ENCODE measurements around the gene GARNL3. TPM values are rescaled to one million over a fixed set of nuclear protein-coding genes. Genes with fewer than 3 reads are reported as not detected.

GARNL3 gene
- total RNA-seq, 1 experiment from 2014 or later: 11.8 TPM

DNA sequence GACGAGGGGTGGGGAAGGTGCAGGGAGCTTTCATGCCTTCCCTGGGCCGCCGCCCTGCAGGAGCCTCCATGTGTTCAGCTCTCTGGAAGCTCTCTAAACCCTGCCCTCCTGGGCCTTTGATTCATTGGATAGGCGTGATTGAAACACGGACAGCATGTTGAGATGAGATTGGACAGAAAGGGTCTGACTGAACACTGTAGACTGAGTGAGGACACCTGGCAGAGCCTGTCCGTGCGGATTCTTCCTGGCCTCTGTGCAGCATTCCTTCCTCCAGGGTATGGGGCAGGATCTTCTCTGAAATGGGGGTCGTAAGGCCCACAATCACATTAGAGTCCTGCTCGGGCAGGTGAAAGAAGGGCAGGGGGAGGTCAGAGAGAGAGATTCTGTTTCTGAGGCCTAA, 173.8 kb downstream of the GARNL3 start:
- peaks cover 12% of the 10 kb centered on the region; the same call in 1 of the 2 replicates for H3K4me1 ChIP-seq
- H3K36me3 ChIP-seq (ENCODE audit: control insufficient read depth, insufficient read depth, low read length): peaks cover 6% of the 10 kb centered on the region
- no peaks in the 10 kb centered on the region for H3K27me3 Mint-ChIP-seq (ENCODE audit: insufficient read depth, unreplicated experiment)
- H3K4me1 Mint-ChIP-seq (ENCODE audit: low read depth, unreplicated experiment): peaks cover 14% of the 10 kb centered on the region
- CTCF ChIA-PET: interaction anchor here (1.2 kb wide), 1 partner anchor 498 kb away, joined by 3 read pairs; no protein-coding TSS in a partner anchor
- H3K4me3 ChIP-seq (ENCODE audit: low read depth, low read length): no peak overlapping the region
- peak overlapping the region; percentile 63 for H3K27ac Mint-ChIP-seq (ENCODE audit: unreplicated experiment)
- intact Hi-C loops (cut with micrococcal nuclease; ENCODE audit: unreplicated experiment): no loop called here
- H3K4me3 Mint-ChIP-seq (ENCODE audit: unreplicated experiment): no peak overlapping the region
- peak; percentile 62 to 76 for DNase-seq
- peaks cover 83% of the 10 kb centered on the region for H3K36me3 Mint-ChIP-seq (ENCODE audit: insufficient read depth, unreplicated experiment)
- H3K9me3 Mint-ChIP-seq (ENCODE audit: unreplicated experiment): no peaks in the 10 kb centered on the region
- no TSS peak for BruUV-seq (replicated peaks)
- POLR2A ChIA-PET: no interaction called here
- no peaks in the 10 kb centered on the region; the same call in 1 of the 2 replicates for H3K9me3 ChIP-seq
- no peaks in the 10 kb centered on the region for H3K27me3 ChIP-seq (replicated peaks; ENCODE audit: control insufficient read depth, insufficient read depth, low read length)
- TF ChIP-seq CTCF (IDR thresholded peaks at IDR 0.05; ENCODE audit: insufficient read depth in 1 of 2, low read depth in 1 of 2, low read length in 1 of 2, severe bottlenecking in 1 of 2, unreplicated experiment in 1 of 2): no peak

Other genes starting within 250 kb of the GARNL3 start
- gene ANGPTL2, start 142.1 kb upstream of the GARNL3 start, total RNA-seq (2022): not detected in 2 replicates
- gene SLC2A8, start 132.4 kb downstream of the GARNL3 start, total RNA-seq (2022): 141 and 144 TPM in 2 replicates
- gene ZNF79, start 159.6 kb downstream of the GARNL3 start, total RNA-seq (2022): 9.2 and 9.3 TPM in 2 replicates
- gene RPL12, start 186.6 kb downstream of the GARNL3 start, total RNA-seq (2022): 1,592 and 1,641 TPM in 2 replicates
- gene LRSAM1, start 186.7 kb downstream of the GARNL3 start, total RNA-seq (2022): 25.8 and 26.2 TPM in 2 replicates